Hepatocyte (in vitro differentiated cells): ENCODE data around the gene VEGFB.

ENCODE experiments used
- CTCF ChIP-seq: fragments of 200-600 bp; sonication (generic); IDR thresholded peaks from 2 replicates; pipeline ENCODE4 v1.5.1; 2016; ENCODE audit warnings: antibody characterized with exemption, mild to moderate bottlenecking; ENCODE audit not compliant: poor library complexity
- EZH2 ChIP-seq: fragments of 200-600 bp; sonication (generic); IDR thresholded peaks from 2 replicates; pipeline ENCODE4 v1.6.1; 2016; ENCODE audit warnings: antibody characterized with exemption, mild to moderate bottlenecking, borderline replicate concordance
- EZH2phosphoT487 ChIP-seq: fragments of 200-600 bp; sonication (generic); IDR thresholded peaks from one replicate; pipeline ENCODE4 v1.6.1; 2018; ENCODE audit warnings: antibody characterized with exemption, mild to moderate bottlenecking, low read depth, moderate library complexity; ENCODE audit not compliant: unreplicated experiment, severe bottlenecking

- TF ChIP-seq CTCF (no peak), EZH2phosphoT487 (no peak), EZH2 (no peak)
Measured at GRCh38 chr11:64234647-64235379, 429 bp downstream of the VEGFB start.
